GM12864 (cell line): ENCODE results near the gene ZNF26.
"Not testable (repeated sequence)": the region's sequence is repeated elsewhere in the genome, so short reads cannot be mapped to it uniquely, and the experiment has no call there.

Experiments used
- DNase-seq: peaks from one replicate; pipeline ENCODE4 v3.0.0-alpha.2; 2011; ENCODE audit warnings: low read depth
- H3K4me3 ChIP-seq: 2 replicates; pipeline ENCODE4 v1.5.1; 2011; ENCODE audit warnings: mild to moderate bottlenecking, low read depth, low read length, control low read depth
- CTCF ChIP-seq: IDR thresholded peaks from 2 replicates; pipeline ENCODE4 v1.5.1; 2011; ENCODE audit warnings: low read depth, mild to moderate bottlenecking, moderate library complexity, low read length, control low read depth, inconsistent platforms; ENCODE audit errors: missing control alignments

ZNF26 gene

GRCh38 chr12:132952371-132953162 lies 33.6 kb upstream of the ZNF26 start:
- TF ChIP-seq CTCF = no peak
- H3K4me3 ChIP-seq = no peak overlapping the region
- no peak for DNase-seq

- TF ChIP-seq CTCF = no peak
- DNase-seq = no peak
- no peak overlapping the region for H3K4me3 ChIP-seq
Measured at GRCh38 chr12:132953163-132953425, 33.1 kb upstream of the ZNF26 start.

DNA sequence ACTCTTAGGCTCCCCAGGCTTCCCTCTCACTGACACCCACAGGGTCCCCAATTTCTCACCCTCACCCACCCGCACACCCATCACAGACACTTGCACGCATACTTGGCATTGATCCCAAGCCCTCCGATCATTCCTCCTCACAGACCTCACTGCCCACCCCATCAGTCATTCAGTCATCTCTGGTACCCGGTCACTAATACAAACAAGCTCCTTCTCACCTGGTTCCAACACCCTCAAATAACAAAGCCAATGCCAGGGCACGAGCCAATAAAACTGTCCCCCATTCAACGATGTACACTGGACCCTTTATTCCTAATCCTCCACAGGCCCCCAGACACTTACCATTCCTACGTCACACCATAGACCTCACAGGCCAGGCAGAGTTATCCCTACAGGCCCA lies 32.4 kb upstream of the ZNF26 start:
- no peak for TF ChIP-seq CTCF
- no peak overlapping the region for H3K4me3 ChIP-seq
- no peak for DNase-seq

DNA sequence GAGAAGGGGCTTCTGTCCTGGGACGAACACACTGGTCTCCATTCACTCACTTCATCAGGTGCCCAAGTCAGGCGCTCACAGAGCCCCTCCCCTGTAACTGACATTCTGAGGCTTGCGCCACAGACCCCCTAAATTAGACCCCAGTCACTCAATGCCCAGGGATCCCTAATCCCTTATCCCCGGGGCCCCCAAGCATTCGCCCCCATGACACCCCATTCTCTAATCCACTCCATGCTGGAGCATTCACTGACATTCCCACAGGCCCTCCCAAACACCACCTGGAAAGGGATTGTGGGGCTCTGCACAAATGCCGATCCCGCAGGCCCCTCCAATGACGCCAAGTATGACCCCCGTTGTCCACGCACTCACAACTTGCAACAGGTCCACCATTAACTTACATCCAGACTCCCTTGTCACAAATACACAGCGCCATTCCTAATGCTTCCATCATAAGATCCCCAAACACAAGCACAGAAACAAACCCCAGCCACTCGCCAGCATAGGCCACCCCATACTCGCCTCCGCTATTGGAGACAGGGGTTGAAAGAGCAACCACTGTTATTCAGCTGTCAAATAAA lies 31.6 kb upstream of the ZNF26 start:
- H3K4me3 ChIP-seq = no peak overlapping the region
- no peak for TF ChIP-seq CTCF
- DNase-seq = no peak

- peak; percentile 11 for TF ChIP-seq CTCF
- H3K4me3 ChIP-seq = peak overlapping the region; percentile 78
Measured at GRCh38 chr12:132955094-132956010, 30.8 kb upstream of the ZNF26 start.

DNA sequence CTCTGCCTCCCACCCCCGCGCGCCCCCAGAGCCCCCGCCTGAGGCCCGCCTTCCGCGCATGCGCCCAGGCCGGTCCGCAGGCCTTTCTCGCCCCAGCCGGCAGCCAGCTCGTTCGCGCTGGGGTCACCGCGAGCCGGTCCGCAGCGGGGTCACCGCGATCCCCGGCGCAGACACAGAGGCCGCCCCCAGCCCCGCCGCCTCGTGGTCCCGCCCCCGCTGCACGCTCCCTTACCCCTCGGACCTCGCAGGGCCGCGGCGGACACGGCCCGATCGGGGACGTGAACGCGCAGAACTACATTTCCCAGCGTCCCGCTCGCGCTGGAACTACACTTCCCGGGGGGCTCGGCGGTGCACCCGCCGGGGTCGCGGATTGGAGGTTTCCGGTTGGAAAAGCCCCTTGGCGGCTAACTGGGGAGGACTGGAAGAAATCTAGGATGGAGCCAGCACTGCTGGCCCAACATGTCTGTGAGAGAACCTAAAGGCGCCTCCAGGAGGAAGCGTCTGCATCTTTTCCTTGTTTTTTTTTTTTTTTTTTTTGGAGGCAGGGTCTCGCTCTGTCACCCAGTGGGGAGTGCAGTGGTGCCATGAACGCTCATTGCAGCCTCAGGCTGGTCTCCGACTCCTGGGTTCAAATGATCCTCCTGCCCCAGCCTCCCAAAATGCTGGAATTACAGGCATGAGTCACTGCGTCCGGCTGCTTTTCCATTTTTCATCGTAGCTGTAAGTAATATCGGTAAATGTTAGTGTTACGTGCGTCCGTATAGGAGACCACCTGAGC lies 30.0 kb upstream of the ZNF26 start, which contains the start of gene ZNF605:
Gene ZNF605 (minus strand): TSS at position 296 of the 778 bp plus-strand sequence. CDS start 10,671 bp downstream, outside the sequence.
- TF ChIP-seq CTCF = no peak
- peak; percentile 50 for DNase-seq
- H3K4me3 ChIP-seq = peak within 1 kb of the TSS; percentile 78

More at GRCh38 chr12:132955094-132956010, 30.8 kb upstream of the ZNF26 start:
- DNase-seq = no peak

DNA sequence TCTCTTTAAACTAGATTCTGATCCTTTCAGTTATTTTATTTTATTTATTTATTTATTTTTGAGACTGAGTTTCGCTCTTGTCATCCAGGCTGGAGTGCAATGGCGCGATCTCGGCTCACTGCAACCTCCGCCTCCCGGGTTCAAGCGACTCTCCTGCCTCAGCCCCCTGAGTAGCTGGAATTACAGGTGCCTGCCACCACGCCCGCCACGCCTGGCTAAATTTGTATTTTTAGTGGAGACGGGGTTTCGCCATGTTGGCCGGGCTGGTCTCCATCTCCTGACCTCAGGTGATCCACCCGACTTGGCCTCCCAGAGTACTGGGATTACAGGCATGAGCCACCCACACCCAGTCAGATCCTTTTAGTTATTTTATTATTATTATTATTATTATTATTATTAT lies 24.4 kb upstream of the ZNF26 start:
- DNase-seq, H3K4me3 ChIP-seq: not testable (repeated sequence)
